HG03571 (cell line): ENCODE data around the gene CLIP3.
"Not testable (repeated sequence)": the region's sequence is repeated elsewhere in the genome, so short reads cannot be mapped to it uniquely, and the experiment has no call there.

ENCODE experiments used
- ATAC-seq: cut with Tn5 transposase; IDR thresholded peaks from one replicate; pipeline ENCODE4 v1.9.1; 2021; ENCODE audit not compliant: unreplicated experiment

Gene CLIP3

DNA sequence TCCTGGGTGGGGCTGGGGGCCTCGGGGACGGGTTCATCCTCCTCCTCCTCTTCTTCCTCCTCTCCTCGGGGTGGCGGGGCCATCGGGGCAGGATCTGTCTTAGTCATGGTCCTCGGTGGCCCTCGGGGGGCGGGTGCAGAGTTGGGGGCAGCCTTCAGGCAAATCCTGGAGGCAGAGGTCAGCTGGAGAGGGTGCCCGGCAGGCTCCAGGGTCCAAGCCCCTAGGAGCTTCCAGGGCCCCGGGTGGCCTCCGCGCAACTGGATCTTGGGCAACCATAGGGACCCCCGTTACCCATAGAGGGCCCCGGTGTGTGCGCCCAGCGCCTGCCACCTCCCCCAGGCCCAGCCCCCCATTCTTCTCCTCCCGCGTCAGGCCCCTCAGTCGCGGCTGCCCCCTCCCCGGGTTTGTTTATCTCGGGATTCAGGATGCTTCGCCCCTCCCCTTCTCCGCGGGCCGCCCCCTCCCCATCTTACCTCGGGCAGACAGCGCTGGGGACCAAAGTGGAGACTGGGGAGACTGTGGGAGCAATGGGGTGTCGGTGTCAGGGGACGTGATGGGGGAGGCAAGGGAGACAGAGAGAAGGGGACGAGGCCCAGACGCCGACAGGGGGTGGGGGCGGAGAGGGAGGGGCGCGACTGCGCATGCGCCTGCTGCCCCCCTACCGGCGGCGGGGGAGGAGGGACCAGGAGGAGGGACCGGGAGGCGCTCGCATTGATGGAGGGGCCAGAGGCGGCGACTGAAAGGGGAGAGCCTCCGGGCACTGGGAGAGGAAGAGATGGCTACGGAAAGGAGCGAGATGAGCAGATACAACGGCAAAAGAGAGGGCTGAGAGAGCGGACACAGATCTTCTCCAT is at the start of gene CLIP3:
Gene CLIP3 (minus strand): TSS at position 623 of the 854 bp plus-strand sequence. CDS start 516 bp downstream, at position 107.
- no peak for ATAC-seq

DNA sequence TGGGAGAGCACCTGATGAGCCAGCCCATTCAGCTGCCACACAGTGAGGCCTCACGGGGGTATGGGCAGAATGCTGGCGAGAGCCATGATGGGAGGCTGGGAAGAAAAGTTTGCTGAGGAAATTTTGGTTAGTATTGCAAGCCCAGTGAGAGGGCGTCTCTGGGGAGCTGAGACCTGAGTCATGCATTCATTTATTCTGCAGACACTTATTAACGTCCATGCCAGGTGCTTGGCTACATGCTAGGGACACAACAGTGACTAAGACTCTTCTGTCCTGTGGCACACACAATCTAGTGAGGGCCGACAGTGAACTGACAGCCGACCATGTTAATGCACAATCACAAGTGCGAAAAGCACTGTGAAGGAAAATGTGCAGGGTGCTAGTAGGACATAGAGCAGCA is 49.2 kb upstream of the CLIP3 start:
- no peak for ATAC-seq

DNA sequence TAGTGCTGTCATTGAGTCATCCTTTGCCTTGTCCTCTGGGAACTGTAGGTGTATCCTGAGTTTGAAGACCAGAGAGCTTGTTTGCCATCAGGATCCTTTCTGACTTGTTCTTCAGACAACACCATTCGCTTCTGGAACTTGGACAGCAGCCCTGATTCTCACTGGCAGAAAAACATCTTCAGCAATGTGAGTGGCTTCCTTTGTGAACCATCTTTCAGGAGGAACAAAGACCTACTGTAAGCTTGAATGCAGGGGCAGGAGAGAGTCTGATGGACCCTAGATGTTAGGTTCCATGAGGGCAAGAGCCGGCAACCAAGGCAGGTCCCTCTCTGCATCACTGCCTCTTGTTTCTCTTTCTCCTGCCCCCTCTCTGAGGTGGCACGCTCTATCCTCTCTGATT is 48.7 kb upstream of the CLIP3 start:
- ATAC-seq: no peak

- ATAC-seq: no peak
Measured at GRCh38 chr19:36079389-36079945, 46.8 kb upstream of the CLIP3 start.

DNA sequence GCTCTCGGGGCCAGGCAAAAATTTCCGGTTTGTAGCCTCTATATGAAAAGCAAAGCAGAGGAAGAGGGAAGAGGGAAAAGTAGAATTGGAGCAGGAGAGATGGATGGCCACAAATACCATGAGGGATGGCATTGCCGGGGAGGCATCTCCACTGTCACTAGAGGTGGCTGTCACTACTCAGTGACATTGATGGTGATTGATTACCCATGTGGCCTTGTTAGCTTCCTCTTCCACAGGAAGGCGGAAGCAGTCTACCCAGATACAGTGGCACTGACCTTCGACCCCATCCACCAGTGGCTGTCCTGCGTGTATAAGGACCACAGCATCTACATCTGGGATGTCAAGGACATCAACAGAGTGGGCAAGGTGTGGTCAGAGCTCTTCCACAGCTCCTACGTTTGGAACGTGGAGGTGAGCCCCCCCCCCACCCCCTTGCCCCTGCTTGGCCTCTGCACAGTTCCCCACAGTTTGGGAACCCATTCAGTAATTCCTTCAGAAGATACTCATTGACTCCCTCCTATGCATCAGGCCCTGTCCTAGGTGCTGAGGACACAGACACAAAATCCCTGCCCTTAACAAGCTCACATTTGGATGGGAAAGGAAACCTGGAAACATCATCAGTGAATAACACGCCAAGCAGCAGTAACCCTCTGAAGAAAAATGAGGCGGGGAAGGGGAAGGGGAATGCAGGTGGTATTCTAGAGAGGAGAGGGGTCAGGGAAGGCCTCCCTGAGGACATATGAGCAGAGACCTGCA is 40.6 kb upstream of the CLIP3 start:
- ATAC-seq: no peak

DNA sequence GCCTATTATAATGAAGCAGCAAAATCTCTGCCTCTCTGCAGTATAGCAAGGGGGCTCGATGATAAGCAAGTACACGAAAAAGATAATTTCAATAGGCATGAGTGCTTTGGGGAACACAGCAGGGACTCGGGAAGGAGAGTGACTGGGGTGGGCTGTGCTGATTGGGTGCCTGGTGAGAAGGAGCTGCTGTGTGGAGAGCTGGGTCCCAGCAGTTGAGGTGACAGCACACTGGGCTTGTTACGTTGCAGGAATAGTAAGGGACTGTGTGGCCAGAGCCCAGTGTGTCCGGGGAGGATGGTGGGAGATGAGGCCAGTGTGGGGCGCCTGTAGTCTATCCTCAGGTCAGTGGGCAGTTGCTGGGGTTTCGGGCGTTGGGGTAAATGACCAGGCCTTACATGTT is 39.4 kb upstream of the CLIP3 start:
- ATAC-seq: no peak

- ATAC-seq: not testable (repeated sequence)
Measured at GRCh38 chr19:36068810-36069499, 36.3 kb upstream of the CLIP3 start.

GRCh38 chr19:36067681-36068080 is 35.0 kb upstream of the CLIP3 start:
- no peak for ATAC-seq

- ATAC-seq: no peak
Measured at GRCh38 chr19:36064826-36065225, 32.2 kb upstream of the CLIP3 start.

DNA sequence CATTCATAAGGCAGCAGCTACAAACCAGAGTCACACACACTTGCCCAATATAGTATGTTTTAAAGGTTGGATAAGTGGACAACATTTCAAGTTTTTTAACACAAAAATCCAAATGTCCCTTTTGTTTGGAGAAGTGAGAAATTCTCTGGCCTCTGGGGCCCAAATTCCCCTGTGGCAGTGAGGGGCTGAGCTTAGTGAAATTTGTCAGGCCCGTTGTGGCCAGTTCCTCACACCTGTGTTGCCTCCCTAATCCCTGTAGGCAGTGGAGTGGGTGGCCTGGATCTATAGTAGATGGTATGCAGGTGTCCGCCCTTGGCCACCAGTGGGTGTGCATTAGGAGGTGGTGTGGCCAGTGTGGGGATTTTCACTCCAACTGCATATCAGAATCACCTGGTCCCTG is 28.7 kb upstream of the CLIP3 start:
- no peak for ATAC-seq

DNA sequence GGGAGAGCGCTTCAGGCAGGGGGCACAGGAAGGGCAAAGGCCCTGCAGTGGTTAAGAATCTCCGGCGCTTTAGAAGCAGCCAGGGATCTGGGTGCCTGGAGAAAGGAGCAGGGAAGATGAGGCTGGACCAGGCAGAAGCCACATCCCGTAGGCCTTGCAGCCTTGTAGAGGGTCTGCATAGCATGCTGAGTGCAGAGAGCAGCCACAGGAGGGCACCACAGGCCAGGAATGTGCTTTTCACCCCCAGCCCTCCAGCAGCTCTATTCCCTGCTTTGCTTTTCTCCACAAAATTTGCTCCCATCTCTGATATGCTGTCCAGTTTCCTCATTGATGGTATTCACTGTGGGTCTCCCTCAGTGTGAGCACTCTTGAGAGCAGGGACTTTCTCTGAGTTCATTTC is 27.8 kb upstream of the CLIP3 start:
- no peak for ATAC-seq

- ATAC-seq: no peak
Measured at GRCh38 chr19:36059180-36059910, 26.7 kb upstream of the CLIP3 start.

DNA sequence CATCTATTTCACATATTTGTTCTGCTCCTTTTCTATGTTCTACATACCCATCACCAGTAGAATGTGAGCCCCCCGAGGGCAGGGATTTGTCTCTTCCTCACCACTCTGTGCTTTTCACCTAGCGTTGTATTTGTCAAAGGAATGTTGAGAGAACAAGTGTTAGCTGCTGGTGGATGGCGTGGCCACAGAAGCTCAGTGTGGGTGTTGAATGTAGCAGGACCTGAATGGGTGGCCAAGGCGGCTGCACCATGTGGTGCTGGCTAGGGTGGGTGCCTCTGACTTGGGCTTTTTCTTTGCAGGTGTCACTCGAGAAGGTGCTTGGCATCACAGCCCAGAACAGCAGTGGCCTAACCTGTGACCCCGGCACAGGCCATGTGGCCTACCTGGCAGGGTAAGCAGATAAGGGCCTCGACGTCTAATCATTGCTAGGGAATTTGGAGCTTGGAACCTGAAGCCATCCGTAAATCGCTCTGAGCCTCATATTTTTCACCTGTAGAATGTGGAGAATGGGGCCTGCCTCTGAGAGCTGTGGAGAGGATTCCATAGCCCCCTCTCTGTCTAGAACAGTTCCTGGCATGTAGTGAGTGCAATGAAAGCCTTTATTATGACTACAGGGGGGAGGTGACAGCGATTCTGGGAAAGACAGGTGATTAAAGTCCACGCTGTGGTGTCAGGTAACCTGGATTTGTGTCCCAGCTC is 26.0 kb upstream of the CLIP3 start:
- no peak for ATAC-seq

DNA sequence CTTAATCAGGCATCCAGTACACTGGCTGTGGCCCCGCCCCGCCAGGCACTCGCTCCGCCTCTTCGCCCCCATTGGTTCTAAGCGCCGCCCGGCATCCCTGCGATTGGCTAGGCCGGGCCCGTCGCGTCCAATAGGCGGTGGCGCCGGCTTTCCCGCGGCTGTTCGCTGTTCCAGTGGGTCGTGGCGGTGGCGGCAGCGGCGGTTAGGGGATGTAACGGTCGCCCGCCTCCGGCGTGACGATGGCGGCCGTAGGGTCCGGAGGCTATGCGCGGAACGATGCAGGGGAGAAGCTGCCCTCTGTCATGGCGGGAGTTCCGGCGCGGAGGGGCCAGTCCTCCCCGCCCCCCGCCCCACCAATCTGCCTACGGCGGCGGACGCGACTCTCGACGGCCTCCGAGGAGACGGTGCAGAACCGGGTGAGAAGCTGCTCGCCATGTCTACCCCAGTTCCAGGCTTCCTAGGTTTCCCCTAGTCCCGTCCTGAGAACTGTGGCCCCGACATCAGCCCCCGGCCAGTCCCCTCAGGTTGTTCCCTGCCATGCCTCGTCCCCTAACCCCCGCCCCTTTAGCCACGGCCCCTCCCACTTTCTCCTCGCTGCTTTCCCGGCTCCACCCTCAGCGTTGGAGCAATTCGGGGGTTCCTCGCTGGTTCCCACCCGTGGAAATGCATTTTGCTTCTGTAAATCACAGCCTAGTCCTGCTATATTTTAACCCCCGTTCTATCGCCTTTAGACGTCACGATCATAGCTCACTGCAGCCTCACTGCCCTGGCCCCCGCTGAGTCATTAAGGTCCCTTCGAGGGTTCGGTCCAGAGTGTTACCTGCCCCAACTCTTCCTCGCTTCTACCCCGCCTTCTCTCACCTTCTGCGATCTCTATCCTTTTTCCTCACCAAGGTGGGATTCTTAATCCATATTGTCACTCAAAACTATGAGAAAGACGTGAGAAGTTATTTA is 22.3 kb upstream of the CLIP3 start, which contains the start of gene WDR62:
Gene WDR62 (plus strand): TSS at position 165 of the 954 bp plus-strand sequence. CDS start 75 bp downstream, at position 240.
- peak; percentile 66 for ATAC-seq

- peak; percentile 73 for ATAC-seq
Measured at GRCh38 chr19:36054119-36054732, 21.6 kb upstream of the CLIP3 start, which contains the start of gene THAP8. TSS of gene THAP8 (minus strand) at chr19:36054285. CDS start at chr19:36054217, 68 bp downstream.

GRCh38 chr19:36051637-36052036 is 19.0 kb upstream of the CLIP3 start:
- ATAC-seq: no peak

GRCh38 chr19:36051236-36051635 is 18.6 kb upstream of the CLIP3 start:
- no peak for ATAC-seq

GRCh38 chr19:36049080-36049698 is 16.5 kb upstream of the CLIP3 start:
- no peak for ATAC-seq
